ENCODE measurements around the gene CPA2. TPM values are rescaled to one million over a fixed set of nuclear protein-coding genes. Genes with fewer than 3 reads are reported as not detected.
A peak's percentile ranks its signal among the peaks of the same experiment; 100 is the strongest.

CPA2 gene
- total and polyA plus RNA-seq, 2 experiments from 2014 or later: not detected

GRCh38 chr7:130305433-130306042 lies 38.9 kb downstream of the CPA2 start:
- DNase-seq (ENCODE audit: low spot score): no peak
- ATAC-seq: no peak
- Histone ChIP-seq H4K20me1 (replicated peaks; ENCODE audit: insufficient read depth) (no peaks in the 10 kb centered on the region), H3K4me2 (no peak overlapping the region), H3K4me1 (ENCODE audit: insufficient read depth) (no peaks in the 10 kb centered on the region), H3K36me3 (ENCODE audit: insufficient read depth) (no peaks in the 10 kb centered on the region), H3K79me2 (replicated peaks; ENCODE audit: insufficient read depth) (no peaks in the 10 kb centered on the region), H2AFZ (peak overlapping the region; percentile 69; the same call in 1 of the 2 replicates), H3K27ac (ENCODE audit: low read depth) (no peak overlapping the region), H3K27me3 (ENCODE audit: insufficient read depth) (no peaks in the 10 kb centered on the region), H3F3A (replicated peaks; ENCODE audit: low read depth) (no peaks in the 10 kb centered on the region), H3K4me3 (no peak overlapping the region), H3K9me2 (ENCODE audit: insufficient read depth) (no peaks in the 10 kb centered on the region)
- Mint-ChIP-seq H3K27ac (no peak overlapping the region; the same call in 1 of the 2 replicates), H3K27me3 (ENCODE audit: insufficient read depth, low read depth, poor library complexity) (peaks cover 9% of the 10 kb centered on the region), H3K36me3 (ENCODE audit: low read depth) (no peaks in the 10 kb centered on the region), H3K9me3 (no peaks in the 10 kb centered on the region; the same call in 2 of the 3 replicates), H3K4me3 (no peak overlapping the region), H3K4me1 (no peaks in the 10 kb centered on the region)
- TF ChIP-seq EZH2phosphoT487 (IDR thresholded peaks at IDR 0.05; ENCODE audit: unreplicated experiment) (no peak), STAT1 (IDR thresholded peaks at IDR 0.05; ENCODE audit: unreplicated experiment) (no peak), ZNF331 (CRISPR knock-in tag; IDR thresholded peaks at IDR 0.05; ENCODE audit: low read depth) (no peak), ZNF462 (CRISPR knock-in tag; IDR thresholded peaks at IDR 0.05) (no peak), NANOG (IDR thresholded peaks at IDR 0.05; ENCODE audit: borderline replicate concordance) (no peak), CREB1 (CRISPR knock-in tag; IDR thresholded peaks at IDR 0.05; ENCODE audit: low read depth) (no peak), REST (IDR thresholded peaks at IDR 0.05; ENCODE audit: unreplicated experiment) (no peak), JUNB (IDR thresholded peaks at IDR 0.05; ENCODE audit: unreplicated experiment) (no peak), ZNF114 (CRISPR knock-in tag; IDR thresholded peaks at IDR 0.05) (no peak), POLR2AphosphoS5 (IDR thresholded peaks at IDR 0.05; ENCODE audit: low read depth) (no peak), EZH2 (IDR thresholded peaks at IDR 0.05; ENCODE audit: low read depth, unreplicated experiment) (no peak)
- TF ChIP-seq, protein P1, sequence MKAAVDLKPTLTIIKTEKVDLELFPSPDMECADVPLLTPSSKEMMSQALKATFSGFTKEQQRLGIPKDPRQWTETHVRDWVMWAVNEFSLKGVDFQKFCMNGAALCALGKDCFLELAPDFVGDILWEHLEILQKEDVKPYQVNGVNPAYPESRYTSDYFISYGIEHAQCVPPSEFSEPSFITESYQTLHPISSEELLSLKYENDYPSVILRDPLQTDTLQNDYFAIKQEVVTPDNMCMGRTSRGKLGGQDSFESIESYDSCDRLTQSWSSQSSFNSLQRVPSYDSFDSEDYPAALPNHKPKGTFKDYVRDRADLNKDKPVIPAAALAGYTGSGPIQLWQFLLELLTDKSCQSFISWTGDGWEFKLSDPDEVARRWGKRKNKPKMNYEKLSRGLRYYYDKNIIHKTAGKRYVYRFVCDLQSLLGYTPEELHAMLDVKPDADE (IDR thresholded peaks at IDR 0.05): no peak
- TF ChIP-seq, protein P2, sequence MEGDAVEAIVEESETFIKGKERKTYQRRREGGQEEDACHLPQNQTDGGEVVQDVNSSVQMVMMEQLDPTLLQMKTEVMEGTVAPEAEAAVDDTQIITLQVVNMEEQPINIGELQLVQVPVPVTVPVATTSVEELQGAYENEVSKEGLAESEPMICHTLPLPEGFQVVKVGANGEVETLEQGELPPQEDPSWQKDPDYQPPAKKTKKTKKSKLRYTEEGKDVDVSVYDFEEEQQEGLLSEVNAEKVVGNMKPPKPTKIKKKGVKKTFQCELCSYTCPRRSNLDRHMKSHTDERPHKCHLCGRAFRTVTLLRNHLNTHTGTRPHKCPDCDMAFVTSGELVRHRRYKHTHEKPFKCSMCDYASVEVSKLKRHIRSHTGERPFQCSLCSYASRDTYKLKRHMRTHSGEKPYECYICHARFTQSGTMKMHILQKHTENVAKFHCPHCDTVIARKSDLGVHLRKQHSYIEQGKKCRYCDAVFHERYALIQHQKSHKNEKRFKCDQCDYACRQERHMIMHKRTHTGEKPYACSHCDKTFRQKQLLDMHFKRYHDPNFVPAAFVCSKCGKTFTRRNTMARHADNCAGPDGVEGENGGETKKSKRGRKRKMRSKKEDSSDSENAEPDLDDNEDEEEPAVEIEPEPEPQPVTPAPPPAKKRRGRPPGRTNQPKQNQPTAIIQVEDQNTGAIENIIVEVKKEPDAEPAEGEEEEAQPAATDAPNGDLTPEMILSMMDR (conservative IDR thresholded peaks at IDR 0.05; ENCODE audit: low read depth in 2 of 2): no peak
